B cell (primary cell): Measurements from ENCODE around the gene ANKRD52.

Source experiments
- CTCF ChIP-seq: fragments of 200-600 bp; IDR thresholded peaks from one replicate; pipeline ENCODE4 v1.8.0; 2022; ENCODE audit warnings: antibody characterized with exemption, mild to moderate bottlenecking
- EZH2 ChIP-seq: IDR thresholded peaks from 2 replicates; pipeline ENCODE4 v1.6.1; 2012; ENCODE audit warnings: borderline replicate concordance, low read depth, mild to moderate bottlenecking, moderate library complexity, low read length; ENCODE audit not compliant: insufficient read depth, poor library complexity, severe bottlenecking

- TF ChIP-seq CTCF = no peak
- TF ChIP-seq EZH2 = no peak
Measured at GRCh38 chr12:56198836-56199235, 59.3 kb downstream of the ANKRD52 start.
